ENCODE measurements around the gene ANGPTL1.

- TF ChIP-seq, protein P1, sequence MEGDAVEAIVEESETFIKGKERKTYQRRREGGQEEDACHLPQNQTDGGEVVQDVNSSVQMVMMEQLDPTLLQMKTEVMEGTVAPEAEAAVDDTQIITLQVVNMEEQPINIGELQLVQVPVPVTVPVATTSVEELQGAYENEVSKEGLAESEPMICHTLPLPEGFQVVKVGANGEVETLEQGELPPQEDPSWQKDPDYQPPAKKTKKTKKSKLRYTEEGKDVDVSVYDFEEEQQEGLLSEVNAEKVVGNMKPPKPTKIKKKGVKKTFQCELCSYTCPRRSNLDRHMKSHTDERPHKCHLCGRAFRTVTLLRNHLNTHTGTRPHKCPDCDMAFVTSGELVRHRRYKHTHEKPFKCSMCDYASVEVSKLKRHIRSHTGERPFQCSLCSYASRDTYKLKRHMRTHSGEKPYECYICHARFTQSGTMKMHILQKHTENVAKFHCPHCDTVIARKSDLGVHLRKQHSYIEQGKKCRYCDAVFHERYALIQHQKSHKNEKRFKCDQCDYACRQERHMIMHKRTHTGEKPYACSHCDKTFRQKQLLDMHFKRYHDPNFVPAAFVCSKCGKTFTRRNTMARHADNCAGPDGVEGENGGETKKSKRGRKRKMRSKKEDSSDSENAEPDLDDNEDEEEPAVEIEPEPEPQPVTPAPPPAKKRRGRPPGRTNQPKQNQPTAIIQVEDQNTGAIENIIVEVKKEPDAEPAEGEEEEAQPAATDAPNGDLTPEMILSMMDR (IDR thresholded peaks at IDR 0.05 in 8 of 11, conservative IDR thresholded peaks at IDR 0.05 in 3 of 11) = no peak
- TF ChIP-seq POLR2AphosphoS5 (IDR thresholded peaks at IDR 0.05) (no peak), POLR2A (IDR thresholded peaks at IDR 0.05) (no peak)
These were observed 15.7 kb upstream of the ANGPTL1 start for GRCh38 chr1:178886551-178886950.
